IPS-15b (cell line): ENCODE data around the gene DSG3.

Source experiments
- H3K27me3 ChIP-seq: one replicate; pipeline ENCODE4 v1.6.1; 2013; ENCODE audit warnings: low read length; ENCODE audit not compliant: control insufficient read depth, insufficient read depth
- H3K36me3 ChIP-seq: one replicate; pipeline ENCODE4 v1.6.1; 2013; ENCODE audit warnings: low read length; ENCODE audit not compliant: control insufficient read depth, insufficient read depth
- H3K4me1 ChIP-seq: one replicate; pipeline ENCODE4 v1.6.1; 2013; ENCODE audit warnings: mild to moderate bottlenecking, low read length; ENCODE audit not compliant: control insufficient read depth, insufficient read depth
- H3K4me3 ChIP-seq: one replicate; pipeline ENCODE4 v1.5.1; 2013; ENCODE audit warnings: low read depth, low read length
- H3K9ac ChIP-seq: one replicate; pipeline ENCODE4 v1.6.1; 2013; ENCODE audit warnings: low read depth, mild to moderate bottlenecking, low read length
- H3K9me3 ChIP-seq: one replicate; pipeline ENCODE4 v1.6.1; 2013; ENCODE audit warnings: mild to moderate bottlenecking, low read length; ENCODE audit not compliant: control insufficient read depth, insufficient read depth

DSG3 gene

DNA sequence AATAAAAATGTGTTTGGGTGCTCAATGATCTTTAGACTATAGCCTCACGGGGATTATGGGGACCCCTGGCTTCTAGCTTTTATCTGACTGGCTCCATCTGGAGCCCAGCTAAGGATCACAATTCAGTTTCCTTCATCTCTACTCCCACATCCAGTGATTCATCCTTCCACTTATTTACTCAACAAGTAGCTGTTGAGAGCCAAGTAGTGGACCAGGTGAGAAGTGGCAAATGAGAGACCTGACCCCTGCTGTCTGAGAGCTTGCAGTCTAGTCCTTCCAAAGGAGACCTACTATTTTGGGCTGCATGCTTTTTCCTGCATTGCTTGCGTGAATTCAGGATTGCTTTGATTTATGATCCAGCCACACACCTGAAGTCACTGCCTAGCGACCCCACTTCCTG lies 10.7 kb upstream of the DSG3 start:
- Histone ChIP-seq H3K9me3 (no peaks in the 10 kb centered on the region), H3K4me1 (no peaks in the 10 kb centered on the region), H3K9ac (no peak overlapping the region), H3K36me3 (no peaks in the 10 kb centered on the region), H3K27me3 (no peaks in the 10 kb centered on the region), H3K4me3 (no peak overlapping the region)

DNA sequence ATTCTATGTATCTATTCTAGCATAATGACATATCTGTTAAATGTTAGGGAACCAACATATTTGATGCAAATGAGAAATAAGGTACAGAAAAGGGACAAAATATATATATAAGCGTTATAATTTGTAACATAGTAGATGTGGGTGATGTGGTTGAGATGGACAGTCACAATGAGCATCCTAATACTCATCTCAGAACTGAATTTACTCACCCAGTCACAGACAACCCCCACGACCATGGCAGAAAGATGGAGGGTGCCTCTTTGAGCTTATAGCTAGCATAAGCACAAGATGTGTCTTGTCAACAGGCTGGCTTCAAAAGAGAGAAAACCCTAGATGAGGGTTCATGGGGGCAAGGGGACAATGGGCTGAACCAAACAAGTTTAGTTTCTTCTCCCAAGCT lies 9.1 kb upstream of the DSG3 start:
- H3K4me3 ChIP-seq, result no peak overlapping the region
- H3K27me3 ChIP-seq, result no peaks in the 10 kb centered on the region
- H3K36me3 ChIP-seq, result no peaks in the 10 kb centered on the region
- no peaks in the 10 kb centered on the region for H3K9me3 ChIP-seq
- H3K4me1 ChIP-seq, result no peaks in the 10 kb centered on the region
- H3K9ac ChIP-seq, result no peak overlapping the region

- Histone ChIP-seq H3K4me1 (no peaks in the 10 kb centered on the region), H3K9ac (no peak overlapping the region), H3K4me3 (no peak overlapping the region), H3K9me3 (no peaks in the 10 kb centered on the region), H3K36me3 (no peaks in the 10 kb centered on the region), H3K27me3 (no peaks in the 10 kb centered on the region)
Observed at GRCh38 chr18:31439807-31440325, 7.7 kb upstream of the DSG3 start.

DNA sequence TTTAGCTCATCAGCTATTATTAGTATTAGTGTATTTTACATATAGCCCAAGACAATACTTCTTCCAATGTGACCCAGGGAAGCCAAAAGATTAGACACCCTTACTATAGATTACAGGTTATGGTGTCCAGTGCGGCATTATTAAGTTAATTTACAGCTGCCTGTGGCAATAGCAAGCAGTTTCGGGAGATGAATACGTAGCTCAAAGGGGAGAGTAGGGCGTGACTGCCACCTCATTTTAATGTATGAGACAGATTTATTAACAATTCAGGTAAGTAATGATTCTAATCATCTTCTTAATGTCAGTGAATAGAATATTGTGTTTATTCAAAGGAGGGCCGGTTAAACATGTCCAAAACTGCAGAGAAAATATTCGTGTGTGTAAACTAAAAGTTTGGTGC lies 6.8 kb upstream of the DSG3 start:
- H3K4me3 ChIP-seq, result no peak overlapping the region
- H3K9me3 ChIP-seq, result no peaks in the 10 kb centered on the region
- no peaks in the 10 kb centered on the region for H3K36me3 ChIP-seq
- no peaks in the 10 kb centered on the region for H3K4me1 ChIP-seq
- H3K9ac ChIP-seq, result no peak overlapping the region
- H3K27me3 ChIP-seq, result no peaks in the 10 kb centered on the region

GRCh38 chr18:31441493-31441892 lies 6.0 kb upstream of the DSG3 start:
- no peak overlapping the region for H3K4me3 ChIP-seq
- H3K9ac ChIP-seq, result no peak overlapping the region
- no peaks in the 10 kb centered on the region for H3K36me3 ChIP-seq
- H3K4me1 ChIP-seq, result no peaks in the 10 kb centered on the region
- H3K9me3 ChIP-seq, result no peaks in the 10 kb centered on the region
- H3K27me3 ChIP-seq, result no peaks in the 10 kb centered on the region

GRCh38 chr18:31444142-31444541 lies 3.4 kb upstream of the DSG3 start:
- H3K4me3 ChIP-seq, result no peak overlapping the region
- no peaks in the 10 kb centered on the region for H3K27me3 ChIP-seq
- no peaks in the 10 kb centered on the region for H3K9me3 ChIP-seq
- H3K9ac ChIP-seq, result no peak overlapping the region
- H3K36me3 ChIP-seq, result no peaks in the 10 kb centered on the region
- H3K4me1 ChIP-seq, result no peaks in the 10 kb centered on the region

DNA sequence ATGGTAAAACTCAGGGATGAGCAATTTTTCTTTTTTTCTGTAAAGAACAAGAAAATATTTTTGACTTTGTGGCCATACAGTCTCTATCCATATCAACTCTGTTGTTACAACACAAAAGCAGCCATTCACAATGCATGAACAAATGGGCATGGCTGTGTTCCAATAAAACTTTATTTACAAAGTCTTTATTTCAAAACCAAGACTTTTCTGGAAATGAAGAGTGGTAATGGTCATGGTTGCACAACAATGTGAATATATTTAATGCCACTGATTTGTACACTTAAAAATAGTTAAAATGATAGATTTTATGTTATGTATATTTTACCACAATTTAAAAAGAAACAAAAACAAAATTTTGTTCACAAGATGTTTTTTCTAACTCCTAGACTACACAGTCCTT lies 1.6 kb upstream of the DSG3 start:
- Histone ChIP-seq H3K9me3 (no peaks in the 10 kb centered on the region), H3K27me3 (no peaks in the 10 kb centered on the region), H3K4me1 (no peaks in the 10 kb centered on the region), H3K36me3 (no peaks in the 10 kb centered on the region), H3K4me3 (no peak overlapping the region), H3K9ac (no peak overlapping the region)

- no peaks in the 10 kb centered on the region for H3K36me3 ChIP-seq
Observed at GRCh38 chr18:31446854-31447253, 687 bp upstream of the DSG3 start.

DNA sequence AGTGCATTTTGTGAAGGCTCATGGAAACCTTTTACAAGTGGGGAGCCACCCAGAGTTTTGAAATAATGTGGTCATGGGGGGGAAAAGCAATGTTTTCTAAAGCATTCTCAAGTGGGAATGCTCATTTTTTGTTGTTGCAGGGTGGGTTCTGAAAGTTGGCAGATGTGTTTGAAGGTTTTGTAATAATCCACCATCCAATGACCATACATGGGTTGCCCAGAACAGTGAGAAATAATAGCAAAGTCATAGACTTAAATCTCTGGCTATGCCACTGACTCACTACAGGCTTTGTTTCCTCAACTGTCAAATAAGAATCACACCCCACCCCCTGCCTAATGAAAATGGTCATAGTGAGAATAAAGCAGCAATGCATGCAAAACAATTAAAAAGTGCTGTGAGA lies 2.9 kb downstream of the DSG3 start:
- Histone ChIP-seq H3K4me1 (no peaks in the 10 kb centered on the region), H3K9ac (no peak overlapping the region), H3K4me3 (no peak overlapping the region), H3K9me3 (no peaks in the 10 kb centered on the region), H3K36me3 (no peaks in the 10 kb centered on the region), H3K27me3 (no peaks in the 10 kb centered on the region)

More at GRCh38 chr18:31446854-31447253, 687 bp upstream of the DSG3 start:
- H3K4me3 ChIP-seq, result no peak overlapping the region
- H3K9ac ChIP-seq, result no peak overlapping the region
- no peaks in the 10 kb centered on the region for H3K9me3 ChIP-seq
- H3K27me3 ChIP-seq, result no peaks in the 10 kb centered on the region
- H3K4me1 ChIP-seq, result no peaks in the 10 kb centered on the region

- H3K9ac ChIP-seq, result no peak overlapping the region
- H3K4me1 ChIP-seq, result no peaks in the 10 kb centered on the region
- no peaks in the 10 kb centered on the region for H3K36me3 ChIP-seq
- H3K27me3 ChIP-seq, result no peaks in the 10 kb centered on the region
- H3K4me3 ChIP-seq, result no peak overlapping the region
- no peaks in the 10 kb centered on the region for H3K9me3 ChIP-seq
Observed at GRCh38 chr18:31451625-31452024, 4.1 kb downstream of the DSG3 start.

DNA sequence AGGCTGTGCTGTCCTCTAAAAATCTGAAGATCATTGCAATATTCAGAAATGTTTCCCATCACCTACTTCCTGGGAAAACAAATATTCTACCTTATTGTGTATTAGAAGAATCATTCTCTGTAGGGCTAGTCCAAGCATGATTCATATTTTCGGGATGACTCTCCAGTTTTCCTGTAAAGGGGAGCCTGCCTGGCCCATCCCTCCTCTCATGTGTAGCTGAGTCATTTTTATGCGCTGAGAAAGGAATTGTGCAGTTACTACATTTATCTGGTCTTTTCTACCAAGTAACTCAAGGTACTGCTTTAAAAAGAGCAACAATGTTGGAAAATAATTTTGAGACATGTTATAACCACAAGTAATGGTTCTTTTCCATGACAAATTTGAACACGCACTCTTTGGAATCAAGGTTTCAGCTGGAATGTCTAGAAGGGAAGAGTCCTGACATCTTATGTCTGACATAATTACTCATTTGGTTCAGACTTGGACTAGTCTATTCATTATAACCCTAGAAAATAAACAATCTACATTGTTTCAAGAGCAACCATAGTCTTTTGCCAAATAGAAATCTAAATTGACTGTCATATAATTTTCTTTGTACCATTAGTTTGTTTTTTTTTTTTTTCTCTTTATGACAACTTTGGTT lies 6.6 kb downstream of the DSG3 start:
- Histone ChIP-seq H3K27me3 (no peaks in the 10 kb centered on the region), H3K9me3 (no peaks in the 10 kb centered on the region), H3K4me3 (no peak overlapping the region), H3K36me3 (no peaks in the 10 kb centered on the region), H3K4me1 (no peaks in the 10 kb centered on the region), H3K9ac (no peak overlapping the region)

- Histone ChIP-seq H3K4me3 (no peak overlapping the region), H3K9ac (no peak overlapping the region), H3K4me1 (no peaks in the 10 kb centered on the region), H3K9me3 (no peaks in the 10 kb centered on the region), H3K27me3 (no peaks in the 10 kb centered on the region), H3K36me3 (no peaks in the 10 kb centered on the region)
Observed at GRCh38 chr18:31469629-31470028, 22.1 kb downstream of the DSG3 start.
